Stimulated activated CD8-positive, alpha-beta memory T cell treated with anti-CD3 and anti-CD28 coated beads, Interleukin-7, amount 100 ng/mL, for 24 hours (primary cell): ENCODE data around the gene GJB4.
"Not testable (repeated sequence)": the region's sequence is repeated elsewhere in the genome, so short reads cannot be mapped to it uniquely, and the experiment has no call there.

ENCODE experiments used
- DNase-seq: peaks from one replicate; pipeline ENCODE4 v3.0.0-alpha.2; 2020; ENCODE audit warnings: low read depth

GJB4 gene

GRCh38 chr1:34746785-34747637 is 12.5 kb upstream of the GJB4 start:
- no peak for DNase-seq

DNA sequence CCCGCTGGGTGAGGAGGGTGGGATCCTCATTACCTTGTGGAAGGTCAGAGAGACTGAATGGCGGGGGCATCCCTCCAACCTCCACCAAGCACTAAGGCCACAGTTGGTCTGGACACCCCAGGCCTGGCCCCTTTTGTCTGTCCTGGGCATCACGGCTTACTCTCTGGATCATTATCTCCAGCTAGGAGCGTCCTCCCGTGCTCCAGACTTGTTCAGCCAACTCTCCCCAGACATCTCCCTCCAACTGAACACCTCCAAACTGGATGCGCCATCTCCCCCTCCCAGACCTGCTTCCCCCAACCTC is 11.9 kb upstream of the GJB4 start:
- no peak for DNase-seq

DNA sequence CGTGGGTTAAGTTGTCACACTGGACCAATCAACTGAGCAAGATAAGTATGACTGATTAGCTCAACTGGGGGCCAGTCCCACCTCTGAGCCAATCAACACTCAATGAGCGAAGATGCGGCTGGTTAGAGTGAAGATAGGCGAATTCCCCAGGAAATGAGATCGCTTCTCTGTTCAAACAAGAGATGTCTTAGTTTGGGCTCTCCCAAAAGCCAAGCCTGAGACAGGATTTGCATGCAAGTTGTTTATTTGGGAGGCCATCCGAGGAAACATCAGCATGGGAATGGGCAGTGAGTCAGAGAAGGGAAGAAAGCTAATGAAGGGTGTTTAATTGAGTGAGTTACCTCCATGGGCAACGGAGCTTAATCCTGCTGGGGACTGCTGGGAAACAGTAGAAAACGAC is 9.5 kb upstream of the GJB4 start:
- no peak for DNase-seq

DNA sequence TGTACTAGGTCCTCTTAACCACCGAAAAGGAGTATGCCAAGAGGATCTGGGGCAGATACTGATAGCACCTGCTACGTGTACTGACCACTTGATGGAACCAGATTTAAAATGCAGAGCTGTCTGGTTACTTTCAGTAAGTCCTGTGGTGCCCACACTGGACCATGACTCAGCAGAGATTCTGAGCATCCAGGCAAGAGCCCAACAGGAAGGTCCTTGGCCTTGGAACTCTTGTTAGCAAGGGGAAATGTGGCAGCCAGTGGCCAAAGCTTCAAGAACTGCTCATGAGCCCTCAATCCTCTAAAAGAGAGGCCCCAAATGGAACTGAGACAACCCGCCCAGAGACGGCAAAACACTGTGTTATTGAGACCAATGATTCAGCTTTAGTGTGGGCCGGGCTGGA is 8.9 kb upstream of the GJB4 start:
- DNase-seq = no peak

- no peak for DNase-seq
Observed at GRCh38 chr1:34753163-34753562, 6.4 kb upstream of the GJB4 start.

- no peak for DNase-seq
Observed at GRCh38 chr1:34754964-34755637, 4.4 kb upstream of the GJB4 start, which contains the start of gene GJB5. Gene GJB5, plus strand, starts transcription at chr1:34755047. Its CDS starts 2,284 bp downstream, at chr1:34757331.

DNA sequence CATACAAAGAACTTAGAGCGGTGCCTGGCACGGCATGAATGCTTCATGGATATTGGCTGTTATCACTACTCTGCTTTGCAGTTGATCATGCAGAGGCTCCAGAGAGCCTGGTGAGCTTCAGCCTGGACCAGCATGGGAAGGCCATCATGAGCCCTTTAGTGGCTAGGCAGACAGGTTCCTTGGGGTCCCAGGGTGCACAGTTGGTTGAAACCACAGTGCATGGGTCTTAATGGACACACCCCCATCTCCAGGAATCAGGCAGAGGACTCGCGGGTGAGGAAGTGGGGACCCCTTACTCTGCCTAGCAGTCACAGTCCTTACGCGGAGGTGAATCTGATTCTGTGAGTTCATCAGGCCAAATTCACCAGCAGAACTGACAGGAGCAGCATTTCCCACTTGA is 3.6 kb upstream of the GJB4 start:
- no peak for DNase-seq

- DNase-seq = no peak
Observed at GRCh38 chr1:34757386-34757785, 2.2 kb upstream of the GJB4 start.

- DNase-seq = no peak
Observed at GRCh38 chr1:34758751-34759150, 789 bp upstream of the GJB4 start.

DNA sequence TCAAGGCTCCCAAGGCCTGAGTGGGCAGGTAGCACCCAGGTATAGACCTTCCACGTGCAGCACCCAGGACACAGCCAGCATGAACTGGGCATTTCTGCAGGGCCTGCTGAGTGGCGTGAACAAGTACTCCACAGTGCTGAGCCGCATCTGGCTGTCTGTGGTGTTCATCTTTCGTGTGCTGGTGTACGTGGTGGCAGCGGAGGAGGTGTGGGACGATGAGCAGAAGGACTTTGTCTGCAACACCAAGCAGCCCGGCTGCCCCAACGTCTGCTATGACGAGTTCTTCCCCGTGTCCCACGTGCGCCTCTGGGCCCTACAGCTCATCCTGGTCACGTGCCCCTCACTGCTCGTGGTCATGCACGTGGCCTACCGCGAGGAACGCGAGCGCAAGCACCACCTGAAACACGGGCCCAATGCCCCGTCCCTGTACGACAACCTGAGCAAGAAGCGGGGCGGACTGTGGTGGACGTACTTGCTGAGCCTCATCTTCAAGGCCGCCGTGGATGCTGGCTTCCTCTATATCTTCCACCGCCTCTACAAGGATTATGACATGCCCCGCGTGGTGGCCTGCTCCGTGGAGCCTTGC is 1.7 kb downstream of the GJB4 start:
- no peak for DNase-seq

- DNase-seq = no peak
Observed at GRCh38 chr1:34761776-34762307, 2.3 kb downstream of the GJB4 start.

- no peak for DNase-seq
Observed at GRCh38 chr1:34762474-34763141, 3.1 kb downstream of the GJB4 start.

DNA sequence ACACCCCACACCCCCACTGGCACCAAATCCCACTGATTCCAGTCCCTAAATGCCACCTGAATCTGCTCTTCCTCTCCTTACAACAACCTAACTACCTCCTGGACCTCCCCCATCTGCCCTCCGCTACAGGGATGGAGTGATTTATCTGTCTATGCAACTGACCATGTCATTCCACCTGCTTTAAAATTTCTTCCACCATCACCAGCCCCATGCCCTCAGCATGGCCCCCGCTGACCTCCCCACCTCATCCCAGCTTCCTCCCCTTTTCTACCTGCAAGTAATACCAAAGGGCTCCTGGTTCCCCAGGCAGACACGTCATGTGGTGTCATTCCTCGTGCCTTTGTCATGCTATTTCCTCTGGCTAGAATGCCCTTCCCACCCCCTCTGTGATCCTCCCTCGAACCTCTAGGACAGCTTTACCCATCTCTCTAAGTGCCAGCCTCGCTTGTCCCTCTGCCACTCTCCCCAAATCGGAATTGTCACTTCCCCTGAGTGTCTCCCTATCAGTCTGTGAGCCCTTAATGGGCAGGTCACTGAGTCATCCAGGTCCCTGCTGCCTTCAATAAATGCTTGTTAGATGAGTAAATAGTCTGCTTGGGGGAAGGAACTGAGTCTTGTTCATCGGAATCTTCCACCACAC is 3.7 kb downstream of the GJB4 start:
- DNase-seq = no peak

GRCh38 chr1:34768856-34769255 is 9.3 kb downstream of the GJB4 start:
- no peak for DNase-seq

DNA sequence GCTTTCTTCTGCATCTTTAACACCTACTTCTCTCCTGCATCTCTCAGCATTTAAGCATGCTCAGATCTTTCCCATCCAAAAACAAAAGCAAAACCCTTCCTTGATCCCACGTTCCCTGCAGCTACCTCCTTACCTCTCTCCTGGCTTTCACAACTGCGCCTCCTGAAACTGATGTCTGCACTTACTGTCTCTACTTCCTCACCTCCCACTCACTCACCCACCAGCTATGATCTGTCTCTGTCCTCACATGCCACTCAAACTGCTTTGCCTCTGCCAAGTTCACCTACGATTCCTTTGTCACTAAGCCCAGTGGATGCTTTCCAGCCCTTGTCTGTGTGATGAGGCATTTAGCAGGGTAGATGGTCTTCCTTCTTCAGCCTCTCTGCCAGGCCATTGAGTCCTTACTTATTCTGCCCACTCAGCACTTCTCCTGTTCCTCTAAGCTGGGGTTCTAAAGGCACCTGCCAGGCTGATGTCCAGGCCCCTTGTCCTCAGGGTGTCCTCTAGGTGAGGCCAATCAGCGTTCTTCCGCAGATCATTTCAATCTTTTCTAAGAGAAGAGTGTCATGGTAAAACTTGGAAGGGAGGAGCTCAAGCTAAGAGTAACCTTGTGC is 11.5 kb downstream of the GJB4 start:
- no peak for DNase-seq

DNA sequence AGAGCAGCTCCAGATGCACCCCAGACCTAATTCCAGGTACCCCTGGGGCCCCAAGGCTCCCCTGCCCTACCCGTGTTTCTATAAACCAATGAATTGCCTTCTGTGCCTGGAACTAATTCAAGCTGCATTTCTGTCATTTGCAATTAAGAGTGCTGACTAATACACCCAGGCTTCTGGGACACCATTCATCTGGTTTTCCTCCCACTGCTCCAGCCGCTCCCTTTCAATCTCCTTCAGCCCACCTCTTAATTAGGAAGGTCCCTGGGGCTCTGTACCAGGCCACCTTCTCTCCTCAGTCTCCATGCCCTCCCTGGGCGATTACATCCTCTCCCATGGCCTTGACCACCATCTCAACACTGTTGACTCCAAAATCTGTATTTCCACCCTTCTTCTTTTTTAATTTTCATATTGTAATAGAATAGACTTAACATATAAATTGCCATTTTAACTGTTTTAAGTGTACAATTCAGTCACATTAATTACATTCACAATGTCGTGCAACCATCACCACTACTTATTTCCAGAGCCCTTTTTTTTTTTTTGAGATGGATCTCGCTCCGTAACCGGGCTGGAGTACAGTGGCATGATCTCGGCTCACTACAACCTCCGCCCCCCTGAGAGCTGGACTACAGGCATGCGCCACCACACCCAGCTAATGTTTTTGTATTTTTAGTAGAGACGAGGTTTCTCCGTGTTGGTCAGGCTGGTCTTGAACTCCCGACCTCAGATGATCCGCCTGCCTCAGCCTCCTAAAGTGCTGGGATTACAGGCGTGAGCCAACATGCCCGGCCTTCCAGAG is 12.2 kb downstream of the GJB4 start:
- no peak for DNase-seq

DNA sequence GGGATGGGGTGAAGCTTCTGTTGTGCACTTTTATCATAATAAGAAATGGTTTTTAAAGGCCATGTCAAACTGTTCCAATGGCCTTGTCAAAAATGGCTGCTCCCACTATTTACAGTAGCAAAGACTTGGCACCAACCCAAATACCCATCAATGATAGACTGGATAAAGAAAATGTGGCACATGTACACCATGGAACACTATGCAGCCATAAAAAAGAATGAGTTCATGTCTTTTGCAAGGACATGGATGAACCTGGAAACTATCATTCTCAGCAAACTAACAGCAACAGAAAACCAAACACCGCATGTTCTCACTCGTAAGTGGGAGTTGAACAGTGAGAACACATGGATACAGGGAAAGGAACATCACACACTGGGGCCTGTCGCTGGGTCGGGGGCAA is 13.6 kb downstream of the GJB4 start:
- not testable (repeated sequence) for DNase-seq

DNA sequence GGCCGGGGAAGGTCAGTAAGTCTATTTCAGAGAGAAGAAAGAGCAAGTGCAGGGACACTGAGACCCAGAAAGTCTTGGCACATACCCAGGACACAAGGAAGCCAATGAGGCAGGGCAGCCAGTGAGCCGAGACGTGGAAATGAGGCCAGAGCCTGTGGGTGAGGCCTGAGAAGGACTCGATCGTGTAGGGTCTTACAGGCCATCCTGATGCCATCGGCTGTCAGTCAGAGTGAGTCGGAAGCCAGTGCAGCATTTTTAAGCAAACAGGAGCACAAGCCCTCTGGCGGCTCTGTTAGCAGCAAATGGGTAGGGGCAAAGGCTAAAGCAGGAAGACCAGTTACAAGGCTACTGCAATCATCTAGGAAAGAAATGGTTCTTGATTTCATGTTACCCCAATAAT is 15.4 kb downstream of the GJB4 start:
- DNase-seq = no peak

DNA sequence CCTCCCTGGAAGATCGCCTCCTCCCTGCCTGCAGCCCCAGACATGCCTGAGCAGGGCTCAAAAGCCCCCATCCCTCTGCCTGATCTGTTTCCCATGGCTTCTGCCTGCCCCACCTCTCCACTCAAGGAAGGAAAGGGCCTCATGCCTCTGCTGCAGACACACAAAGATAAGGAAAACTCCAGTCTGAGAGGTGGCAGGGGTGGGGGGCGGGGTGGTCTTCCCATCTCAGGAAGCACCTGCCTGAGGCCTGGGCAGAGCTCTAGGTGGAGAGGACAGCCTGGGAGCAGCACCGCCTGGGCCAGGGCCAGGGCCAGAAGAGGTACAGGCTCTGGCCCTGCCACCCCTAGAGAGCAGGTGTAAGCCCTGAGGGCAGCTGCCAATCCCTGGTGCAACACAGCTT is 17.4 kb downstream of the GJB4 start:
- DNase-seq = no peak

- no peak for DNase-seq
Observed at GRCh38 chr1:34777519-34778321, 18.2 kb downstream of the GJB4 start.
